A673 (cell line): Measurements from ENCODE around the gene TMEM272.

Source experiments
- CTCF ChIP-seq: fragments of 300-800, 200-600 bp; sonication (generic); conservative IDR thresholded peaks from 2 replicates; pipeline ENCODE4 v1.5.1; 2017; ENCODE audit warnings: low read depth, mild to moderate bottlenecking, antibody characterized with exemption, low read length, moderate library complexity, mixed read lengths
- EZH2 ChIP-seq: fragments of 200-600 bp; sonication (generic); IDR thresholded peaks from 2 replicates; pipeline ENCODE4 v1.6.1; 2017; ENCODE audit warnings: borderline replicate concordance, low read depth, mild to moderate bottlenecking, mixed read lengths, antibody characterized with exemption, low read length; ENCODE audit not compliant: poor library complexity, severe bottlenecking

- TF ChIP-seq EZH2 (no peak), CTCF (no peak)
These were observed 28.2 kb downstream of the TMEM272 start for GRCh38 chr13:51816604-51817249.
